ENCODE results near the gene TNS4. TPM values are rescaled to one million over a fixed set of nuclear protein-coding genes. Genes with fewer than 3 reads are reported as not detected.

Gene TNS4
- total RNA-seq, result 100 to 1,000 TPM in 1 of 4 donors, 10 to 100 TPM in 3; 34.6 to 104 (median 71.1) TPM

- peak within 1 kb of the TSS; percentile 90 to 92 (median 92) for H3K27ac ChIP-seq
- H3K27me3 ChIP-seq, result no peaks in the 10 kb centered on the region
- no peak for DNase-seq
- TF ChIP-seq, protein P1, sequence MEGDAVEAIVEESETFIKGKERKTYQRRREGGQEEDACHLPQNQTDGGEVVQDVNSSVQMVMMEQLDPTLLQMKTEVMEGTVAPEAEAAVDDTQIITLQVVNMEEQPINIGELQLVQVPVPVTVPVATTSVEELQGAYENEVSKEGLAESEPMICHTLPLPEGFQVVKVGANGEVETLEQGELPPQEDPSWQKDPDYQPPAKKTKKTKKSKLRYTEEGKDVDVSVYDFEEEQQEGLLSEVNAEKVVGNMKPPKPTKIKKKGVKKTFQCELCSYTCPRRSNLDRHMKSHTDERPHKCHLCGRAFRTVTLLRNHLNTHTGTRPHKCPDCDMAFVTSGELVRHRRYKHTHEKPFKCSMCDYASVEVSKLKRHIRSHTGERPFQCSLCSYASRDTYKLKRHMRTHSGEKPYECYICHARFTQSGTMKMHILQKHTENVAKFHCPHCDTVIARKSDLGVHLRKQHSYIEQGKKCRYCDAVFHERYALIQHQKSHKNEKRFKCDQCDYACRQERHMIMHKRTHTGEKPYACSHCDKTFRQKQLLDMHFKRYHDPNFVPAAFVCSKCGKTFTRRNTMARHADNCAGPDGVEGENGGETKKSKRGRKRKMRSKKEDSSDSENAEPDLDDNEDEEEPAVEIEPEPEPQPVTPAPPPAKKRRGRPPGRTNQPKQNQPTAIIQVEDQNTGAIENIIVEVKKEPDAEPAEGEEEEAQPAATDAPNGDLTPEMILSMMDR (IDR thresholded peaks at IDR 0.05), result peak in 1 of 6 experiments; percentile 5
- TF ChIP-seq POLR2A (IDR thresholded peaks at IDR 0.05), result peak in 3 of 4 donors; percentile 80 to 86 (median 82)
- H3K4me1 ChIP-seq, result peaks cover 3 to 49% (median 14%) of the 10 kb centered on the region in 3 donors
- H3K36me3 ChIP-seq, result peaks cover 0 to 6% (median 0%) of the 10 kb centered on the region in 3 donors
- no peaks in the 10 kb centered on the region for H3K9me3 ChIP-seq
- H3K4me3 ChIP-seq, result peak within 1 kb of the TSS; percentile 52 to 67 (median 60)
- WGBS, 2 donors, result 35 to 78% methylated on average over 3 to 7 of the region's 7 CpGs
- intact Hi-C loops (cut with DNase I), result no loop called here
Measured at GRCh38 chr17:40501499-40501911, at the start of gene TNS4. Gene TNS4, minus strand, starts transcription at chr17:40501623. Its CDS starts 5,198 bp downstream, at chr17:40496425.

GRCh38 chr17:40550608-40551007 lies 49.2 kb upstream of the TNS4 start:
- H3K9me3 ChIP-seq, result no peaks in the 10 kb centered on the region
- intact Hi-C loops (cut with DNase I), result loop anchor here (10.0 kb wide), 1 partner anchor 246 kb away; the partner anchor contains the start of gene RARA
- no peaks in the 10 kb centered on the region for H3K27me3 ChIP-seq
- 60 to 74% methylated on average over 8 of the region's 8 CpGs for WGBS, 2 donors
- H3K4me3 ChIP-seq, result no peak overlapping the region
- DNase-seq, result no peak
- H3K27ac ChIP-seq, result peak overlapping the region; percentile 71 to 93 (median 88)
- no peak for TF ChIP-seq POLR2A (IDR thresholded peaks at IDR 0.05)
- TF ChIP-seq, protein P1 (IDR thresholded peaks at IDR 0.05), result no peak
- no peaks in the 10 kb centered on the region for H3K36me3 ChIP-seq
- H3K4me1 ChIP-seq, result peaks cover 60 to 90% (median 79%) of the 10 kb centered on the region in 3 donors

DNA sequence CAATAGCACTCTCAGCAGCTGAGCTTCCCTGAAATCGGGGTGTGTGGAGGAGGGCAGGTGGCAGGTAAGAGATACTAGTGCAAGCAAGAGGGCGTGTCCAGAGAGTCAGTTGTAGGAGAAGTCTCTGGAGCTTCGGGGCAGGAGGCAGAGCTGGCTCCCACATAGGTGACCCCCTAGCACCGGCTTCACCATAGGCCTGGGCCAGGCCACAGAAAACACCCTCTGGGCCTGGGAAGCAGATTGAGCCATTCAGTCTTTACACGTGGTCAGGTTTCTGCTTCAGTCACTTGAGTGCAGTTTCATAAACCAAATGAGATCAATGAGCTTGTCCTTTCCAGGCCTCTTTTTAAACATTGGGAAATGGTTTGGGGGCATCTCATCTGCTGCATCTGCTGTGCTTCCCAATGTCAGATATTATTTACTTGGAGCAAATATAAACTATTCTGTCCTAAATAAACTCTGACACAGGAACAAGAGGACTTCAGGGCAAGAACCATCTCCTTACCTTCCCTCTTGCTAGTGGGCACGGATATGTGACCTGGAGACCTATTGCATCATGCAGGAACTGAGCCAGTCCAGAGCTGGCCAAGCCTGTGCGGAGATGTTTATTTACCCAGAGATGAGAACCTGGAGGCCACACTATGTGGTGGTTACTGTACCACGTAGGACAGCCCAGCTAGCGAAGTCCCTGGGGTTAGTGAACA lies 47.7 kb upstream of the TNS4 start:
- H3K27ac ChIP-seq, result peak overlapping the region; percentile 71 to 93 (median 88)
- TF ChIP-seq, protein P1 (IDR thresholded peaks at IDR 0.05), result no peak
- no peak for TF ChIP-seq POLR2A (IDR thresholded peaks at IDR 0.05)
- no peaks in the 10 kb centered on the region for H3K36me3 ChIP-seq
- WGBS, 2 donors, result 40 to 52% methylated on average over 8 to 9 of the region's 9 CpGs
- H3K4me3 ChIP-seq, result no peak overlapping the region
- no peaks in the 10 kb centered on the region for H3K9me3 ChIP-seq
- DNase-seq, result no peak
- H3K4me1 ChIP-seq, result peaks cover 54 to 83% (median 72%) of the 10 kb centered on the region in 3 donors
- intact Hi-C loops (cut with DNase I), result no loop called here
- H3K27me3 ChIP-seq, result no peaks in the 10 kb centered on the region

DNA sequence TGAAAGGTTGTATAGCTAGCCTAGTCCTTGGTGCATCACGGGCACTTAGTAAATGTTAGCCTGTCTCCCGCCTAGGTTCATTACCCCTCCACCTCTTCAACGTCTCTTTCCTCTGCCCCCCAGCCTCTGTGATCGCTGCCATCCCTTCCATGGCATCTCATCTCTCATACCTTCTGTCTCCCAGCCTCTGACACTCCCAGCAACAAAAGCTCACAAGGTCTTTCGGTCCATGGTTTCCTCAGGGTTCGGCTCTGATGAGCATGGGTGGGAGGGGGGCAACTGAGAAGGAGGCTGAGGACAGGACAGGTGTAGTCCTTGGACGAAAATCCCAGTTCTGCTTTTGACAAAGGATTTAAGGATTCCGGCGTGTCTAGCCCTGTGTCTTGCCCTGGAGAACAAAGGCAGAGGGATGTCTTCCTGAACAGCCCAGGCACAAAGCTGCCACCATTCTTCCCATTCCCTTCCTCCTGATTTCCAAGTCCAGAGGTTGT lies 47.1 kb upstream of the TNS4 start:
- no peaks in the 10 kb centered on the region for H3K36me3 ChIP-seq
- H3K27me3 ChIP-seq, result no peaks in the 10 kb centered on the region
- peaks cover 53 to 83% (median 72%) of the 10 kb centered on the region in 3 donors for H3K4me1 ChIP-seq
- peak overlapping the region; percentile 71 to 93 (median 88) for H3K27ac ChIP-seq
- no peaks in the 10 kb centered on the region for H3K9me3 ChIP-seq
- no peak overlapping the region for H3K4me3 ChIP-seq
- WGBS, 2 donors, result 65 to 66% methylated on average over 7 to 8 of the region's 9 CpGs
- intact Hi-C loops (cut with DNase I), result no loop called here
- DNase-seq, result no peak
- TF ChIP-seq, protein P1 (IDR thresholded peaks at IDR 0.05), result no peak
- TF ChIP-seq POLR2A (IDR thresholded peaks at IDR 0.05), result no peak

- H3K27ac ChIP-seq, result peak overlapping the region; percentile 71 to 93 (median 88)
- no peaks in the 10 kb centered on the region for H3K9me3 ChIP-seq
- intact Hi-C loops (cut with DNase I), result no loop called here
- no peaks in the 10 kb centered on the region for H3K27me3 ChIP-seq
- H3K4me1 ChIP-seq, result peaks cover 56 to 83% (median 72%) of the 10 kb centered on the region in 3 donors
- WGBS, 2 donors, result 49 to 55% methylated on average over 2 of the region's 2 CpGs
- TF ChIP-seq POLR2A (IDR thresholded peaks at IDR 0.05), result no peak
- TF ChIP-seq, protein P1 (IDR thresholded peaks at IDR 0.05), result no peak
- no peak for DNase-seq
- H3K36me3 ChIP-seq, result no peaks in the 10 kb centered on the region
- H3K4me3 ChIP-seq, result no peak overlapping the region
Measured at GRCh38 chr17:40547785-40548478, 46.5 kb upstream of the TNS4 start.

Data from esophagus squamous epithelium (tissue), 5 donors.